Inflammatory macrophage (primary cell): ENCODE results near the gene NEK8.
"Not testable (repeated sequence)": the region's sequence is repeated elsewhere in the genome, so short reads cannot be mapped to it uniquely, and the experiment has no call there.

Source experiments
- DNase-seq, 2 donors: peaks; one replicate each; pipeline ENCODE4 v3.0.0-alpha.2; 2020 to 2022

NEK8 gene

GRCh38 chr17:28765038-28765437, 36.5 kb downstream of the NEK8 start:
- DNase-seq, result no peak

DNA sequence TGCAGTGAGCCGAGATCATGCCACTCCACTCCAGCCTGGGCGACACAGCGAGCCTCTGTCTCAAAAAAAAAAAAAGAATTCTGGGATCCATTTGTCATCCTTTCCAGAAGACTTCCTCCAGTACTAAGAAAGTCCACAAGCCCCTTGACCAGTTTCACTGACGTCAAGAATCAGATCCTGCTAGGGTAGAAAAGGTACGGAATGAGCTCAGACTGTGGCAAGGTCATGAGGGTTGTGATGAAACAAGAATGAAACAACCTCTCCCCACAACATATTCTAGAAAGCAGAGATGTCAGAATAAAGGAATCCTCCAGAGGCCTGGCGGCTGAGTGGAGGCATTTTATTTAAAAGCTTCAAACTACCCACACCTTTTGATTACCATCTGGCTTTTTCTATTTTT, 45.1 kb downstream of the NEK8 start:
- no peak for DNase-seq

DNA sequence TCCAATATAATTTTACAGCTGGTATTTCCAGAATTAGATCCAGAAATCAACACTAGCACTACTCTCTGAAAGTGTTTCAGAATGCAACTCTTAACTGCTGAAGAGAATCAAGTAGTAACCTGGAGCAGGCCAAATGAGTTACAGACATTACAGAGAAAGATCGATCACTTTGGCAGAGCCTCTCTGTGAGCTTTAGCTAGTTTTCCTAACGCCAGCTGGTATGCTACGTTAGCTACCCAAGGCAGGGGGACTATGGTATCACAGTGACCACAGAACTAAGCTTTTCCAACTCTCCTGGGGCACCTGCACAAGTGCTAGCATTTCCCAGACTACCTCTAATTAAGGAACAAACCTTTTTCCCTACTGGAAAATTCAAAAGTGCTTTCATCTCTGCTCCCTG, 45.6 kb downstream of the NEK8 start:
- DNase-seq, result no peak

GRCh38 chr17:28777178-28777577, 48.6 kb downstream of the NEK8 start:
- DNase-seq, result no peak

GRCh38 chr17:28779601-28780000, 51.0 kb downstream of the NEK8 start:
- not testable (repeated sequence) for DNase-seq

DNA sequence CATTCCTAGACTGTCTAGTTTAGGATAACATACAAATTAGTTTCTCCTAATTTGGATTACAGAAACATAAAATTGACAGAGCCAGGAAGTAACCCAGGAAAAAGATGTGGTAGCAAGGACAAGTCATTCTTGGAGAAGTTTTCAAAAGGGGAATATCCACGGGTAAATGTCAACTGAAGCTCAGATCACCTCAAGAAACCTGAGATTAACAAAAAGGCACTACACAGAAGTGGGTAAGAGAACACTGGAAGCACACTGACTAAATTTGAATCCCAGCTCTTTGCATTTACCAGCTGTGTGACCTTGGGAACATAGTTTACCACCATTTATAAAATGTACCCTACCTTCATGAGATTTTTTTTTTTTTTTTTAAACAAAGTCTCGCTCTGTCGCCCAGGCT, 54.6 kb downstream of the NEK8 start:
- DNase-seq, result no peak

DNA sequence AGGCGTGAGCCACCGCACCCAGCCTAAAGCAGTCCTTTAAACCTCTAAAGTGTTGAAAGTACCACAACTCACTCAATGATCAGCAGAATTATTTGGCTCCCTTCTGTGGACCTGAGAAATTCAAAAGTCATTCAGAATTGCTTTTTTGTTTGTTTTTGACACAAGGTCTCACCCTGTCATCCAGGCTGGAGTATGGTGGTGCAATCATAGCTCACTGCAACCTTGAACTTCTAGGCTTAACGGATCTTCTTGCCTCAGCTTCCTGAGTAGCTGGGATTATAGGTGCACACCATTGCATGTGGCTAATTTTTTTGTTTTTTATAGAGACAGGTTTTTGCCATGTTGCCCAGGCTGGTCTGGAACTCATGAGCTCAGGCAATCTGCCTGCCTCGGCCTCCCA, 59.5 kb downstream of the NEK8 start:
- DNase-seq, result no peak
